Stimulated activated CD4-positive, alpha-beta T cell treated with anti-CD3 and anti-CD28 coated beads, TNF-alpha, amount 100 ng/mL, for 4 hours (primary cell): ENCODE results near the gene SIT1.

ENCODE experiments used
- DNase-seq, 3 experiments: peaks; one replicate each; pipeline ENCODE4 v3.0.0-alpha.2; 2020; ENCODE audit warnings: low read depth in 3 of 3

SIT1 gene

GRCh38 chr9:35682520-35683315 lies 32.0 kb upstream of the SIT1 start:
- no peak for DNase-seq

- DNase-seq, result no peak
These were observed 31.3 kb upstream of the SIT1 start for GRCh38 chr9:35682051-35682450.

- no peak for DNase-seq
These were observed 30.7 kb upstream of the SIT1 start for GRCh38 chr9:35681341-35682002.

GRCh38 chr9:35680331-35681105 lies 29.8 kb upstream of the SIT1 start:
- DNase-seq, result no peak

- DNase-seq, result no peak
These were observed 29.1 kb upstream of the SIT1 start for GRCh38 chr9:35679766-35680330.

GRCh38 chr9:35679091-35679490 lies 28.4 kb upstream of the SIT1 start:
- no peak for DNase-seq

- DNase-seq, result no peak
These were observed 25.1 kb upstream of the SIT1 start for GRCh38 chr9:35675732-35676392.

GRCh38 chr9:35675204-35675603 lies 24.5 kb upstream of the SIT1 start:
- no peak for DNase-seq

GRCh38 chr9:35674025-35674361 lies 23.3 kb upstream of the SIT1 start:
- DNase-seq, result no peak

- no peak for DNase-seq
These were observed 22.6 kb upstream of the SIT1 start, which contains the start of gene CA9 for GRCh38 chr9:35673132-35674024. CA9 (plus strand) TSS chr9:35673928; CDS start chr9:35673960, 32 bp downstream.

GRCh38 chr9:35669331-35670145 lies 18.8 kb upstream of the SIT1 start:
- no peak for DNase-seq

- no peak for DNase-seq
These were observed 17.2 kb upstream of the SIT1 start for GRCh38 chr9:35667939-35668338.

- no peak for DNase-seq
These were observed 15.8 kb upstream of the SIT1 start for GRCh38 chr9:35666549-35666948.

- DNase-seq, result no peak
These were observed 15.3 kb upstream of the SIT1 start for GRCh38 chr9:35666045-35666444.

- no peak for DNase-seq
These were observed 14.7 kb upstream of the SIT1 start for GRCh38 chr9:35665471-35665818.

- peak in 1 of 3 experiments; percentile 33 for DNase-seq
These were observed 14.1 kb upstream of the SIT1 start, which contains the start of gene ARHGEF39 for GRCh38 chr9:35664531-35665470. ARHGEF39 (minus strand) TSS chr9:35665195; CDS start chr9:35665169, 26 bp downstream.

- DNase-seq, result no peak
These were observed 11.7 kb upstream of the SIT1 start for GRCh38 chr9:35662437-35662836.

GRCh38 chr9:35661756-35662350 lies 11.1 kb upstream of the SIT1 start:
- DNase-seq, result no peak
